GM11168 (cell line): ENCODE results near the gene STX1A.
"Not testable (repeated sequence)": the region's sequence is repeated elsewhere in the genome, so short reads cannot be mapped to it uniquely, and the experiment has no call there.

Source experiments
- in situ Hi-C: fragments of 300-500 bp; cut with MboI; formaldehyde crosslinking; loops from one replicate; pipeline ENCODE4 v1.12.0; 2022; ENCODE audit warnings: low sequenced_read_pairs; ENCODE audit not compliant: unreplicated experiment

Gene STX1A

GRCh38 chr7:73660594-73660993 lies 58.9 kb downstream of the STX1A start:
- in situ Hi-C loops = not testable (repeated sequence)

- in situ Hi-C loops = no loop called here
These were observed 59.5 kb downstream of the STX1A start for GRCh38 chr7:73659983-73660382.

DNA sequence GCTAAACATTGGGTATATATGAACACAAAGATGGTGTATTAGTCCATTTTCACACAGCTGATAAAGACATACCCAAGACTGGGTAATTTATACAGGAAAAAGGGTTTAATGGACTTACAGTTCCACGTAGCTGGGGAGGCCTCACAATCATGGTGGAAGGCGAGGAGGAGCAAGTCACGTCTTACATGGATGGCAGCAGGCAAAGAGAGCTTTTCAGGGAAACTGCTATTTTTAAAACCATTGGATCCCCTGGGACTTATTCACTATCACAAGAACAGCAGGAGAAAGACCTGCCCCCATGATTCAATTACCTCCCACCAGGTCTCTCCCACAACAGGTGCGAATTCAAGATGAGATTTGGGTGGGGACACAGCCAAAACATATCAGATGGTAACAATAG lies 64.2 kb downstream of the STX1A start:
- in situ Hi-C loops = not testable (repeated sequence)

- in situ Hi-C loops = no loop called here
These were observed 66.9 kb downstream of the STX1A start for GRCh38 chr7:73652541-73652949.

DNA sequence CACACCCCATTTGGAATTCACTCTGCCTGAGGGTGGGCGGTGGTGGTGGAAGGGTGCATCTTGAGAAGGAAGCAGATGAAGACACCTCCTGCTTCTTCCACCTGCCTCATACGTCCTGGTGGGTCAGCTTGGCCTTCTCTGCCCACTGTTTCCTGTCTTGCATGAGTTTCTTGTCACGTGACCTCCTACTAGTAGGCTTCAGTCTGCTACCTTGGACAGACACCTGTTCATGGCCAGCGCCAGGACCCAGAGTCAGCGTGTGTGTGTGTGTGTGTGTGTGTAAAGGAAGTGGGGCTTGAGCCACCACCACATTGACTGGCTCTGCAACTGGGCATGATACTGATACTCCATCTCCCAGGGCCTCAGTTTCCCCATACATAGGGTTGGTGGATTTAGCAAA lies 68.9 kb downstream of the STX1A start:
- in situ Hi-C loops = no loop called here

- in situ Hi-C loops = no loop called here
These were observed 69.9 kb downstream of the STX1A start for GRCh38 chr7:73649576-73649975.
